Right lobe of liver (tissue), 4 donors: ENCODE data around the gene GALK1.

ENCODE experiments used
- CTCF ChIP-seq, 4 donors: fragments of 200-600 bp in 3 of 4; fragments of 450-650 bp in 1 of 4; IDR thresholded peaks; one replicate each; pipeline versions ENCODE4 v1.5.1 to v1.8.0; 2016 to 2022; ENCODE audit warnings: antibody characterized with exemption in 4 of 4, mild to moderate bottlenecking in 2 of 4
- POLR2A ChIP-seq: fragments of 450-650 bp; IDR thresholded peaks from one replicate; pipeline ENCODE4 v1.6.1; 2017; ENCODE audit warnings: antibody characterized with exemption, mild to moderate bottlenecking
- donor health status: DM: no; HTN: no; CAD: no.
- donor health status: DM: no; HTN: no; CAD: no.
- donor health status: DM: no; HTN: yes; CAD: no.

DNA sequence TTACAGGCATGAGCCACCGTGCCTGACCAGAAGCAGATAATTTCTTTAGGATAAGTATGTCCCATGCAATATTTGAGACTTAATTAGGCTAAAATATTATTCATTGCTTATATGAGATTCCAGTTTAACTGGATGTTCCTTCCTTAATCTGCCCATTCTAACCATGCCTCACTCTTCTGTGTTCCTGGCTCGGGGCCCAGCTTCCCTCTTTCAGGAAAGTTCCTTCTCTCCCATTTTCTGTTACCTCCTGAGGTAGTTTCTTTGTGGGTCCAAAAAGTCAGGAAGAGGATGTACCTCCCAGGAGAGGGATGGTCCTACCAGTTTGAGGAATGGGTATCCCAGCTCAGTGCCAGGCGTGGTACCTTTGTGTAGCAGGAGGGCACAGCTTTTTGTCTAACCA lies 42.9 kb upstream of the GALK1 start:
- TF ChIP-seq POLR2A (no peak), CTCF (IDR thresholded peaks at IDR 0.05) (no peak)
